Breast epithelium (tissue), 4 donors: ENCODE data around the gene WHRN. TPM values are rescaled to one million over a fixed set of nuclear protein-coding genes. Genes with fewer than 3 reads are reported as not detected.
A peak's percentile ranks its signal among the peaks of the same experiment; 100 is the strongest.

Experiments used
- DNase-seq, 2 donors: peaks; one replicate each; pipeline ENCODE4 v3.0.0-alpha.2; 2019; ENCODE audit warnings: low spot score in 2 of 2
- H3K27ac ChIP-seq, 2 donors: fragments of 200-600 bp; sonication (generic) in 1 of 2; one replicate each; pipeline ENCODE4 v1.5.1; 2016 to 2019; ENCODE audit warnings: mild to moderate bottlenecking in 1 of 2
- H3K27me3 ChIP-seq, 2 donors: fragments of 200-600 bp; sonication (generic) in 1 of 2; one replicate each; pipeline versions ENCODE4 v1.5.1 to v1.6.0; 2017 to 2019; ENCODE audit warnings: control low read depth in 1 of 2, mild to moderate bottlenecking in 1 of 2
- H3K36me3 ChIP-seq: fragments of 200-600 bp; one replicate; pipeline ENCODE4 v1.5.1; 2019
- H3K4me1 ChIP-seq, 2 donors: fragments of 200-600 bp; sonication (generic); one replicate each; pipeline ENCODE4 v1.5.1; 2016 to 2019; ENCODE audit warnings: control low read depth in 1 of 2
- H3K4me3 ChIP-seq, 3 donors: fragments of 200-600 bp; sonication (generic); 1 replicate in 2 of 3; 2 replicates in 1 of 3; pipeline ENCODE4 v1.5.1; 2016 to 2019; ENCODE audit warnings: mild to moderate bottlenecking in 3 of 3, moderate library complexity in 2 of 3
- H3K9me3 ChIP-seq, 2 donors: fragments of 200-600 bp; sonication (generic) in 1 of 2; one replicate each; pipeline ENCODE4 v1.5.1; 2016 to 2019; ENCODE audit warnings: control low read depth in 1 of 2
- CTCF ChIP-seq, 3 donors: fragments of 450-650 bp; IDR thresholded peaks; one replicate each; pipeline ENCODE4 v1.5.1; 2016 to 2017; ENCODE audit warnings: antibody characterized with exemption in 3 of 3, mild to moderate bottlenecking in 3 of 3, moderate library complexity in 3 of 3
- POLR2A ChIP-seq: fragments of 450-650 bp; IDR thresholded peaks from one replicate; pipeline ENCODE4 v1.6.1; 2016; ENCODE audit warnings: antibody characterized with exemption, mild to moderate bottlenecking, moderate library complexity
- POLR2AphosphoS5 ChIP-seq, 3 donors: sonication (generic); formaldehyde crosslinking; IDR thresholded peaks; one replicate each; pipeline ENCODE4 v1.6.1; 2017; ENCODE audit warnings: antibody characterized with exemption in 3 of 3
- intact Hi-C: fragments of 100-400 bp; cut with DNase I; formaldehyde crosslinking; loops from one replicate; pipeline ENCODE4 v1.15.1; 2023; ENCODE audit warnings: low total_unique reads
- total RNA-seq, 3 donors: library from RNA; depleted of rRNA; stranded (reverse); fragments of >200 nt; gene quantifications; one replicate each; pipeline ENCODE4 v1.1.0, GENCODE V29; 2016

WHRN gene
- total RNA-seq, 3 donors from 2014 or later = 2.4 to 16.4 (median 15.1) TPM

DNA sequence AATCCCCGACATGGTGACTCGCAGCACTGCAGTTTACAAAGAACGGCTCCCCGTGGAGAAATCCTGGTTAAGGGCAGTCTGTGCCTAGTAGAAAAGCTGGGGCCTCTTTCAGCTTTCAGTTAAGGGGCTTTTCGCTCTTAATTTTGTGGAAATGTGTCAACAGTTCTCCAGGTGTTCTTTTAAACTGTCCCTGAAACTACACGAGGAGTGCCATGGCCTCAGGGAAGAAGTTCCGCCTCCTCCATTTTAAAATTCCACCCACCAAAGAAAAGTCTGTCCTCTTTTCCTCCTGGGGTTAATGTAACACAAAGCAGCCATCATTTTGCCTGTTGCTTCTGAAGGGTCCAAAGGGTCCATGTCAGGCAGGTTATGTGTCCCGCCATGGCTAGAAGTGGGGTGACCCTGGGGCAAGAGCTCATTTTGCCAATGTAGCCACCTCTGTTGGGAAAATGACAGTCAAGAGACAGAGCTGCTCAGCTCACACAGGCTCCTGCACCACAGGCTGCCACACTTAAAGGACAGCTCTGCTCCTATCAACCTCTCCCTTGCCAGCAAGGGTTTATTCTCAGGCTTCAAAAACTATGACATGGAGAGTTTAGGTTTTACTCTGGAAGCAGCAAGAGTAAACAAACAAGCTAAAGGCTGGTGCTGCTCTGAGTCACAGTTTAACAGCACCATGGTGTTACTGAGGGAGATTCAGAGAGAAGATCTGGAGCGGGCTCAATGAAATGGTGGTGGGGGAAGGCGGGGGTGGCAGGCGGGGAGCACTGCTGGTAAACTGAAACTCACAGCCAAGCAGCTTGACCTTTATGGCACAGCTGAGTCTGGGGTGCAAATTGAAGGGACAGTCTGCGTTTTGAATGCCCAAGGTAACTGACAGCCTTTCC, 3.2 kb downstream of the WHRN start:
- TF ChIP-seq POLR2AphosphoS5 (IDR thresholded peaks at IDR 0.05) = no peak
- no peak for TF ChIP-seq POLR2A
- peak in 1 of 3 donors; percentile 19 for TF ChIP-seq CTCF (IDR thresholded peaks at IDR 0.05)
- DNase-seq = no peak
- H3K4me1 ChIP-seq = peaks cover 0 to 4% of the 10 kb centered on the region in 2 donors
- H3K27ac ChIP-seq = peak overlapping the region; percentile 87 to 90
- no peaks in the 10 kb centered on the region for H3K27me3 ChIP-seq
- H3K9me3 ChIP-seq = no peaks in the 10 kb centered on the region
- intact Hi-C loops = loop anchor here (1.0 kb wide), 1 partner anchor 28 kb away; no protein-coding TSS in a partner anchor
- peak overlapping the region in 2 of 3 donors; percentile 80 to 82 for H3K4me3 ChIP-seq
- H3K36me3 ChIP-seq = no peaks in the 10 kb centered on the region

DNA sequence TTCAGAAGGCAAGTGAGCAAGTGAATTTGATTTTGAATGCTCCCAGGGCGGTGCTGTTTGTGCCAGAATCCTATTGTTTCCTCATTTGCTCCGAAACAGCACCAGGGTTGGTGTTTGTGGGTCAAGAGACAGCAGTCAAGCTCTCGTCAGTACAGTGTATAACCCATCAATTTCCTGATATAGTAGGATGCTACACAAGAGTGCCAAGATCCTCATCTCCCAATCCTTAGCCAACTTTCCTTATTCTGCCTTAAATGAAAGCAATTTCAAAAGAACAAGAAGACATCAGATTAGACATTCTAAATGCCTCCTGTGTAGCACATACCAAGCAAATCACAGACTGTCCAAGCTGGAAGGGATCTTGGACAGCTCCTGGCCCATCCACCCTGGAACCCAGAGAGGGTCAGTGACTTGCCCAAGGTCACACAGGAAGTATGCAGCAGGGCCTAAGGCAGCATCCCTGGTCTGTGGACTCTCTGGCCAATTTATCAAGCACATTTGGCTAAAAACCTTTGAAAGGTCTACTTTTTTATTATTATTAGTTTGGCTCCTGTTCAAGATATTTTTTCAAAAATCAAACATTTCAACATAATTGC, 4.5 kb downstream of the WHRN start:
- no peaks in the 10 kb centered on the region for H3K27me3 ChIP-seq
- H3K4me3 ChIP-seq = no peak overlapping the region
- TF ChIP-seq CTCF (IDR thresholded peaks at IDR 0.05) = no peak
- TF ChIP-seq POLR2A = no peak
- no peak for TF ChIP-seq POLR2AphosphoS5 (IDR thresholded peaks at IDR 0.05)
- DNase-seq = no peak
- no peaks in the 10 kb centered on the region for H3K36me3 ChIP-seq
- H3K9me3 ChIP-seq = no peaks in the 10 kb centered on the region
- intact Hi-C loops = no loop called here
- H3K4me1 ChIP-seq = peaks cover 0 to 4% of the 10 kb centered on the region in 2 donors
- no peak overlapping the region for H3K27ac ChIP-seq

DNA sequence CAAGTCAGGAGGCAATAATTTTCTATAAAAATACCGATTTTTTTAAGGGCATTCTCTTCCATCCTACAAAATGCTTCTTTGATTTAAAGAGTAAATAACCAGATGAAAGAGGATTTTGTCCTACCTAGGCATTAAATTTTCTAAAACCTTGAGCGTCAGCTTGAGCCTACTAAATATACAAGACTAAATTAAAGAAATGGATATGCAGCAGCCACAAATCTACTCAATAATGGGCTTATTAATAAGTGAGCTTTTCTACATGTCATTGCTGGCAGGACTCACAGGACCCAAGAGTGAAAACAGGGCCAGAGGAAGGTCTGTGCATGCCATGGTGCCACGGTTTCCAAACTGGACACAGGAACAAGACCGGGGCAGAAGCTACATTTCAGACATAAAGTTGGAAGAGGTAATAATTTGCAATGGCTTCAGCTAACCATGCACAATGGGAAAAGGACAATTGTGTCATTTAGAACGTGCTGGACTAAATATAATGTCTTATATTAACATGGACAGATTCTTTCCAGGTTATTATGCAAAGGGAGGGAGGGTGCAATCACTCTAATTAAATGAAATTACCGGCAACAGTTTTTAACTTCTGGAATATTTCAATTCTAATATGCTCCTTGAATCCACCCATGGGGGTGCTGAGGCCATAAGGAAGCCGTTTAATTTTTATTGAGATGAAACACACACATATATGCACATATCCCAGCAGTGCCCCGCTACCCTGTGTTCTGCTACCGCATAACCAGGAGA, 5.2 kb downstream of the WHRN start:
- no peak for TF ChIP-seq POLR2AphosphoS5 (IDR thresholded peaks at IDR 0.05)
- no peak for TF ChIP-seq POLR2A
- no peak for TF ChIP-seq CTCF (IDR thresholded peaks at IDR 0.05)
- Histone ChIP-seq H3K4me1 (peaks cover 0 to 4% of the 10 kb centered on the region in 2 donors), H3K36me3 (no peaks in the 10 kb centered on the region), H3K27me3 (no peaks in the 10 kb centered on the region), H3K9me3 (no peaks in the 10 kb centered on the region), H3K27ac (no peak overlapping the region), H3K4me3 (no peak overlapping the region)
- no peak for DNase-seq
- intact Hi-C loops = no loop called here

GRCh38 chr9:114499528-114499927, 5.7 kb downstream of the WHRN start:
- intact Hi-C loops = no loop called here
- DNase-seq = no peak
- H3K4me1 ChIP-seq = peaks cover 0 to 4% of the 10 kb centered on the region in 2 donors

More at GRCh38 chr9:114499528-114499927, 5.7 kb downstream of the WHRN start:
- H3K27ac ChIP-seq = no peak overlapping the region
- TF ChIP-seq POLR2A (no peak), CTCF (IDR thresholded peaks at IDR 0.05) (no peak), POLR2AphosphoS5 (IDR thresholded peaks at IDR 0.05) (no peak)
- H3K4me3 ChIP-seq = no peak overlapping the region
- no peaks in the 10 kb centered on the region for H3K27me3 ChIP-seq
- H3K36me3 ChIP-seq = no peaks in the 10 kb centered on the region
- no peaks in the 10 kb centered on the region for H3K9me3 ChIP-seq
